ENCODE data around the gene TRIM8.

DNA sequence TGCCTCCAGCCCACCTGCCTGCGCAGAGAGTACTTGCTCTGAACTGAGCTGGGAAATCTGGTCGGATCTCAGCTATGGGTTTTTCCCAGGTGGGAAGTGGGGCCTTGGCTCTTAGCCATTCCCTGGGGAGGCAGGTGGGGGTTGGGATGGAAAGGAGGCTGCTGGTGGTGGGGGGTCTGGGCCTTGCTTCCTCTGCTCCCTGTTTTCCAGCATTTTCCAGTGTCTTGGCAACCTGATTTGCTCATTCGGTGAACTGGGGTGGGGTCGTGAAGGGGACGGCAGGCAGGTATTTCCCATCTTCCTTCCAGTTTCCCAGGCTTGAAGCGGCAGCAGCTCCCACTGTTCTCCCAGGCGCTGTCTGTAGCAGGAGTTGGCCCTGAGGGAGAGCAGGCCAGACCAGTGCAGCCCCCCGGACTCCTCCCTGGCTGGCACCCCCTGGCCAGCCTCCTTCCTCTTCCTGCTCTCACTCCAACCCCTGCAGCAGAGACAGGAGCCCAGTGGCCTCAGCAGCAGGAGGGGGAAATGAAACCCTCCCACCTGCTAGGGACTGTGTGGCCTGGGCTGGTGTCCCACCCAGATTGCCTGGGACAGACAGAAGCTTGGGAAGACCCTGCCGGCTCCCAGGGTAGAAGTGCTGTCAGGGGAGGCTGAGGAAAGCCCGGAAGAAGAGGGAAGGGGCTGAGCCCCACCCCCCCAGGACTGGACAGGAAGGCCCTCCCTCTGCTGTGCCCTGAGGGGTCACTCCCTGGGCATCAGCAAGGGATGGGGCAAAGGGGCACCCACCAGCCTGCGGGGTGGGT is 6.6 kb downstream of the TRIM8 start:
- TF ChIP-seq, protein P1, sequence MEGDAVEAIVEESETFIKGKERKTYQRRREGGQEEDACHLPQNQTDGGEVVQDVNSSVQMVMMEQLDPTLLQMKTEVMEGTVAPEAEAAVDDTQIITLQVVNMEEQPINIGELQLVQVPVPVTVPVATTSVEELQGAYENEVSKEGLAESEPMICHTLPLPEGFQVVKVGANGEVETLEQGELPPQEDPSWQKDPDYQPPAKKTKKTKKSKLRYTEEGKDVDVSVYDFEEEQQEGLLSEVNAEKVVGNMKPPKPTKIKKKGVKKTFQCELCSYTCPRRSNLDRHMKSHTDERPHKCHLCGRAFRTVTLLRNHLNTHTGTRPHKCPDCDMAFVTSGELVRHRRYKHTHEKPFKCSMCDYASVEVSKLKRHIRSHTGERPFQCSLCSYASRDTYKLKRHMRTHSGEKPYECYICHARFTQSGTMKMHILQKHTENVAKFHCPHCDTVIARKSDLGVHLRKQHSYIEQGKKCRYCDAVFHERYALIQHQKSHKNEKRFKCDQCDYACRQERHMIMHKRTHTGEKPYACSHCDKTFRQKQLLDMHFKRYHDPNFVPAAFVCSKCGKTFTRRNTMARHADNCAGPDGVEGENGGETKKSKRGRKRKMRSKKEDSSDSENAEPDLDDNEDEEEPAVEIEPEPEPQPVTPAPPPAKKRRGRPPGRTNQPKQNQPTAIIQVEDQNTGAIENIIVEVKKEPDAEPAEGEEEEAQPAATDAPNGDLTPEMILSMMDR (conservative IDR thresholded peaks at IDR 0.05; ENCODE audit: low read depth, low read length), result no peak
- TF ChIP-seq EZH2 (IDR thresholded peaks at IDR 0.05; ENCODE audit: low read length, unreplicated experiment), result no peak
- no peak for TF ChIP-seq EZH2phosphoT487 (IDR thresholded peaks at IDR 0.05; ENCODE audit: borderline replicate concordance, low read length)

All from PC-3 (cell line).